GM19463 (cell line): ENCODE measurements around the gene ACER2.
"Not testable (repeated sequence)": the region's sequence is repeated elsewhere in the genome, so short reads cannot be mapped to it uniquely, and the experiment has no call there.

Experiments used
- ATAC-seq: cut with Tn5 transposase; IDR thresholded peaks from one replicate; pipeline ENCODE4 v1.9.1; 2021; ENCODE audit warnings: mild to moderate bottlenecking, moderate library complexity; ENCODE audit not compliant: unreplicated experiment

Gene ACER2

GRCh38 chr9:19408693-19409400, at the start of gene ACER2:
Gene ACER2, plus strand, starts transcription at chr9:19409009. Its CDS starts 76 bp downstream, at chr9:19409085.
- ATAC-seq: peak; percentile 91

GRCh38 chr9:19369107-19369506, 39.7 kb upstream of the ACER2 start:
- ATAC-seq: no peak

- no peak for ATAC-seq
These were observed 36.9 kb upstream of the ACER2 start for GRCh38 chr9:19371942-19372341.

GRCh38 chr9:19372567-19372966, 36.2 kb upstream of the ACER2 start:
- ATAC-seq: no peak

- ATAC-seq: no peak
These were observed 35.3 kb upstream of the ACER2 start for GRCh38 chr9:19373527-19373926.

- no peak for ATAC-seq
These were observed 33.3 kb upstream of the ACER2 start for GRCh38 chr9:19375538-19375937.

- no peak for ATAC-seq
These were observed 31.9 kb upstream of the ACER2 start for GRCh38 chr9:19376931-19377330.

GRCh38 chr9:19378164-19378563, 30.6 kb upstream of the ACER2 start:
- no peak for ATAC-seq

GRCh38 chr9:19378647-19379046, 30.2 kb upstream of the ACER2 start:
- no peak for ATAC-seq

GRCh38 chr9:19379283-19379682, 29.5 kb upstream of the ACER2 start:
- no peak for ATAC-seq

GRCh38 chr9:19379697-19380046, 29.1 kb upstream of the ACER2 start:
- ATAC-seq: peak; percentile 22

- no peak for ATAC-seq
These were observed 28.1 kb upstream of the ACER2 start for GRCh38 chr9:19380826-19381075.

- no peak for ATAC-seq
These were observed 27.2 kb upstream of the ACER2 start for GRCh38 chr9:19381656-19382055.

GRCh38 chr9:19385212-19385611, 23.6 kb upstream of the ACER2 start:
- ATAC-seq: not testable (repeated sequence)

- no peak for ATAC-seq
These were observed 22.9 kb upstream of the ACER2 start for GRCh38 chr9:19385786-19386501.

GRCh38 chr9:19386502-19387044, 22.2 kb upstream of the ACER2 start:
- ATAC-seq: no peak

- no peak for ATAC-seq
These were observed 21.5 kb upstream of the ACER2 start for GRCh38 chr9:19387317-19387716.

GRCh38 chr9:19389539-19389938, 19.3 kb upstream of the ACER2 start:
- not testable (repeated sequence) for ATAC-seq

- no peak for ATAC-seq
These were observed 11.0 kb upstream of the ACER2 start for GRCh38 chr9:19397845-19398244.

- not testable (repeated sequence) for ATAC-seq
These were observed 5.6 kb upstream of the ACER2 start for GRCh38 chr9:19403231-19403630.

- ATAC-seq: no peak
These were observed 4.3 kb upstream of the ACER2 start for GRCh38 chr9:19404283-19405075.

GRCh38 chr9:19405771-19406170, 3.0 kb upstream of the ACER2 start:
- no peak for ATAC-seq
